Effector memory CD8-positive, alpha-beta T cell (primary cell): ENCODE measurements around the gene RSPRY1.

Experiments
- ATAC-seq: fragments of 150-1000 bp; cut with Tn5 transposase; replicated peaks from 2 replicates; pipeline ENCODE4 v1.10.0; 2021; ENCODE audit warnings: mild to moderate bottlenecking, moderate library complexity
- DNase-seq, 3 experiments: peaks; one replicate each; pipeline ENCODE4 v3.0.0; 2021
- H3K27ac Mint-ChIP-seq, 2 donors: one replicate each; pipeline ENCODE4 v1.8.0; 2022; ENCODE audit warnings: mild to moderate bottlenecking in 2 of 2, mixed read lengths in 2 of 2, moderate library complexity in 2 of 2
- H3K27me3 Mint-ChIP-seq, 2 donors: one replicate each; pipeline ENCODE4 v1.8.0; 2022; ENCODE audit warnings: mixed read lengths in 2 of 2
- H3K36me3 Mint-ChIP-seq: one replicate; pipeline ENCODE4 v1.8.0; 2022; ENCODE audit warnings: mild to moderate bottlenecking, moderate library complexity, mixed read lengths; ENCODE audit not compliant: insufficient read depth
- H3K4me1 Mint-ChIP-seq, 2 donors: one replicate each; pipeline ENCODE4 v1.8.0; 2022; ENCODE audit warnings: low read depth in 2 of 2, mixed read lengths in 2 of 2
- H3K4me3 Mint-ChIP-seq, 2 donors: one replicate each; pipeline ENCODE4 v1.8.0; 2022; ENCODE audit warnings: mild to moderate bottlenecking in 2 of 2, mixed read lengths in 2 of 2, moderate library complexity in 2 of 2
- H3K9me3 Mint-ChIP-seq, 2 donors: one replicate each; pipeline ENCODE4 v1.8.0; 2022; ENCODE audit warnings: mixed read lengths in 2 of 2

RSPRY1 gene

GRCh38 chr16:57165483-57165882 lies 20.6 kb upstream of the RSPRY1 start:
- Mint-ChIP-seq H3K4me3 (no peak overlapping the region), H3K9me3 (no peaks in the 10 kb centered on the region), H3K4me1 (no peaks in the 10 kb centered on the region), H3K27me3 (no peaks in the 10 kb centered on the region), H3K27ac (no peak overlapping the region), H3K36me3 (peaks cover 68% of the 10 kb centered on the region)
- no peak for ATAC-seq
- DNase-seq: no peak

- Mint-ChIP-seq H3K36me3 (peaks cover 68% of the 10 kb centered on the region), H3K4me1 (no peaks in the 10 kb centered on the region), H3K27me3 (no peaks in the 10 kb centered on the region), H3K4me3 (no peak overlapping the region), H3K9me3 (no peaks in the 10 kb centered on the region), H3K27ac (no peak overlapping the region)
- ATAC-seq (no peak), DNase-seq (no peak)
Observed at GRCh38 chr16:57165938-57166337, 20.2 kb upstream of the RSPRY1 start.

- H3K4me3 Mint-ChIP-seq: no peak overlapping the region
- H3K27me3 Mint-ChIP-seq: no peaks in the 10 kb centered on the region
- H3K36me3 Mint-ChIP-seq: peaks cover 67% of the 10 kb centered on the region
- H3K9me3 Mint-ChIP-seq: no peaks in the 10 kb centered on the region
- no peak for DNase-seq
- H3K27ac Mint-ChIP-seq: peak overlapping the region in 1 of 2 donors; percentile 32
- ATAC-seq: no peak
- no peaks in the 10 kb centered on the region for H3K4me1 Mint-ChIP-seq
Observed at GRCh38 chr16:57166451-57166850, 19.7 kb upstream of the RSPRY1 start.

- no peak for DNase-seq
- H3K27ac Mint-ChIP-seq: peak overlapping the region in 1 of 2 donors; percentile 32
- no peaks in the 10 kb centered on the region for H3K27me3 Mint-ChIP-seq
- no peak for ATAC-seq
- H3K4me3 Mint-ChIP-seq: no peak overlapping the region
- H3K9me3 Mint-ChIP-seq: no peaks in the 10 kb centered on the region
- no peaks in the 10 kb centered on the region for H3K4me1 Mint-ChIP-seq
- H3K36me3 Mint-ChIP-seq: peaks cover 64% of the 10 kb centered on the region
Observed at GRCh38 chr16:57166951-57167350, 19.2 kb upstream of the RSPRY1 start.

GRCh38 chr16:57167538-57167937 lies 18.6 kb upstream of the RSPRY1 start:
- no peaks in the 10 kb centered on the region for H3K9me3 Mint-ChIP-seq
- H3K4me1 Mint-ChIP-seq: no peaks in the 10 kb centered on the region
- peak overlapping the region in 1 of 2 donors; percentile 32 for H3K27ac Mint-ChIP-seq
- DNase-seq (no peak), ATAC-seq (no peak)
- H3K27me3 Mint-ChIP-seq: no peaks in the 10 kb centered on the region
- peaks cover 64% of the 10 kb centered on the region for H3K36me3 Mint-ChIP-seq
- no peak overlapping the region for H3K4me3 Mint-ChIP-seq

- peak; percentile 89 for ATAC-seq
- DNase-seq: peak; percentile 30 to 43 (median 33)
- H3K9me3 Mint-ChIP-seq: no peaks in the 10 kb centered on the region
- peaks cover 60% of the 10 kb centered on the region for H3K36me3 Mint-ChIP-seq
- no peaks in the 10 kb centered on the region for H3K27me3 Mint-ChIP-seq
- no peak overlapping the region for H3K4me3 Mint-ChIP-seq
- H3K27ac Mint-ChIP-seq: no peak overlapping the region
- H3K4me1 Mint-ChIP-seq: no peaks in the 10 kb centered on the region
Observed at GRCh38 chr16:57167953-57168352, 18.2 kb upstream of the RSPRY1 start.

- H3K36me3 Mint-ChIP-seq: peaks cover 61% of the 10 kb centered on the region
- H3K4me3 Mint-ChIP-seq: no peak overlapping the region
- no peaks in the 10 kb centered on the region for H3K9me3 Mint-ChIP-seq
- no peak for DNase-seq
- no peaks in the 10 kb centered on the region for H3K4me1 Mint-ChIP-seq
- ATAC-seq: no peak
- no peaks in the 10 kb centered on the region for H3K27me3 Mint-ChIP-seq
- no peak overlapping the region for H3K27ac Mint-ChIP-seq
Observed at GRCh38 chr16:57169327-57169726, 16.8 kb upstream of the RSPRY1 start.

- peaks cover 49% of the 10 kb centered on the region for H3K36me3 Mint-ChIP-seq
- no peak overlapping the region for H3K4me3 Mint-ChIP-seq
- ATAC-seq (no peak), DNase-seq (no peak)
- H3K27ac Mint-ChIP-seq: peak overlapping the region in 1 of 2 donors; percentile 35
- no peaks in the 10 kb centered on the region for H3K27me3 Mint-ChIP-seq
- H3K9me3 Mint-ChIP-seq: no peaks in the 10 kb centered on the region
- peaks cover 0 to 4% of the 10 kb centered on the region in 2 donors for H3K4me1 Mint-ChIP-seq
Observed at GRCh38 chr16:57172721-57173290, 13.3 kb upstream of the RSPRY1 start.

- Mint-ChIP-seq H3K27ac (no peak overlapping the region), H3K27me3 (no peaks in the 10 kb centered on the region), H3K4me3 (no peak overlapping the region), H3K36me3 (peaks cover 33% of the 10 kb centered on the region), H3K9me3 (no peaks in the 10 kb centered on the region), H3K4me1 (peaks cover 0 to 9% of the 10 kb centered on the region in 2 donors)
- DNase-seq (no peak), ATAC-seq (no peak)
Observed at GRCh38 chr16:57175896-57176295, 10.2 kb upstream of the RSPRY1 start.

- DNase-seq (no peak), ATAC-seq (no peak)
- H3K27me3 Mint-ChIP-seq: no peaks in the 10 kb centered on the region
- H3K9me3 Mint-ChIP-seq: no peaks in the 10 kb centered on the region
- peaks cover 4 to 14% of the 10 kb centered on the region in 2 donors for H3K4me1 Mint-ChIP-seq
- H3K27ac Mint-ChIP-seq: peak overlapping the region in 1 of 2 donors; percentile 15
- H3K4me3 Mint-ChIP-seq: no peak overlapping the region
- peaks cover 19% of the 10 kb centered on the region for H3K36me3 Mint-ChIP-seq
Observed at GRCh38 chr16:57178196-57178595, 7.9 kb upstream of the RSPRY1 start.

GRCh38 chr16:57178793-57179212 lies 7.3 kb upstream of the RSPRY1 start:
- no peak overlapping the region for H3K4me3 Mint-ChIP-seq
- H3K27ac Mint-ChIP-seq: no peak overlapping the region
- no peaks in the 10 kb centered on the region for H3K9me3 Mint-ChIP-seq
- ATAC-seq (no peak), DNase-seq (no peak)
- peaks cover 6 to 16% of the 10 kb centered on the region in 2 donors for H3K4me1 Mint-ChIP-seq
- no peaks in the 10 kb centered on the region for H3K27me3 Mint-ChIP-seq
- peaks cover 13% of the 10 kb centered on the region for H3K36me3 Mint-ChIP-seq

- H3K4me3 Mint-ChIP-seq: no peak overlapping the region
- no peak overlapping the region for H3K27ac Mint-ChIP-seq
- no peak for ATAC-seq
- H3K36me3 Mint-ChIP-seq: peaks cover 8% of the 10 kb centered on the region
- H3K9me3 Mint-ChIP-seq: no peaks in the 10 kb centered on the region
- H3K27me3 Mint-ChIP-seq: no peaks in the 10 kb centered on the region
- peaks cover 9 to 21% of the 10 kb centered on the region in 2 donors for H3K4me1 Mint-ChIP-seq
- no peak for DNase-seq
Observed at GRCh38 chr16:57179215-57179828, 6.8 kb upstream of the RSPRY1 start.

- Mint-ChIP-seq H3K27me3 (no peaks in the 10 kb centered on the region), H3K36me3 (peaks cover 22% of the 10 kb centered on the region), H3K4me3 (peak overlapping the region; percentile 12 to 96), H3K9me3 (no peaks in the 10 kb centered on the region), H3K27ac (peak overlapping the region in 1 of 2 donors; percentile 99), H3K4me1 (peaks cover 30 to 49% of the 10 kb centered on the region in 2 donors)
- DNase-seq: no peak
- ATAC-seq: no peak
Observed at GRCh38 chr16:57184113-57184512, 2.0 kb upstream of the RSPRY1 start.

- H3K27ac Mint-ChIP-seq: peak overlapping the region; percentile 99
- peaks cover 30 to 52% of the 10 kb centered on the region in 2 donors for H3K4me1 Mint-ChIP-seq
- H3K36me3 Mint-ChIP-seq: peaks cover 22% of the 10 kb centered on the region
- H3K27me3 Mint-ChIP-seq: no peaks in the 10 kb centered on the region
- DNase-seq (no peak), ATAC-seq (no peak)
- no peaks in the 10 kb centered on the region for H3K9me3 Mint-ChIP-seq
- peak overlapping the region; percentile 96 to 99 for H3K4me3 Mint-ChIP-seq
Observed at GRCh38 chr16:57184887-57185445, 1.2 kb upstream of the RSPRY1 start.
